ENCODE data around the gene IL12B. TPM values are rescaled to one million over a fixed set of nuclear protein-coding genes. Genes with fewer than 3 reads are reported as not detected.

Gene IL12B
- total RNA-seq, 1 donor from 2014 or later = not detected

DNA sequence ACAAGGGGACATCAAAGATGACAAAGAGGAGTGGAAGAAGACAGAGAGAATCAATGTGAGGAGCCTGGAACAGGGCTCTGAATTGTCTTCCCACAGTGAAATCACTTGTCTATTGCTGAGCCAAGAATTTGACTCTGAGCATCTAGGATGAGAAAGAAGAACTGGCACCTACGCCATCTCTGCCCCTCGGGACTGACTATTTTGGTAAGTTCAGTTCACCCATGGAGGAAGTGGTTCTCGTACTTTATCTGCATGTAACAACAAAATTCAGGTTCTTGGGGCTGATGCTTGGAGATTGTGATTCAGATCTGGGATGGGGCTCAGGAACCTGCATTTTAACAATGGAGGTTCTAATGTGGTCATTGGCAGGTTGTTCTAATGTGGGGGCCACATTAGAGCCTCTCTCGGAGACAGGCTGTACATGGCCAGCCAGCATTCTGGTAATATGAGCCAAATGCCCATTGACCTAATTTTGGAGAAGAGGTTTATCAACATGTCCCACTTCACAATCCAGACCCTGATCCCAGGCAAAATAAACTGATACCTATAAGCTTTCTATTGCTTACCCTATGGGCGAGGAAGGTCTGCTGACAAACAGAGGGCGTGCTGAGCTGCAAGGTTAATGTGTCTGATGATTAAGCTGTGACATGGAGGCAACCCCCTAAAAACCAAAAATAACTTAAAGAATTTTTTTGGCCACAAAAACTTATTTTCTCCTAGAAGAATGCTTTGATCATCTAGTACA is 2.7 kb upstream of the IL12B start:
- H3K9me3 Mint-ChIP-seq (ENCODE audit: unreplicated experiment) = peaks cover 2% of the 10 kb centered on the region
- DNase-seq (ENCODE audit: extremely low spot score, unreplicated experiment) = no peak
- TF ChIP-seq, protein P1, sequence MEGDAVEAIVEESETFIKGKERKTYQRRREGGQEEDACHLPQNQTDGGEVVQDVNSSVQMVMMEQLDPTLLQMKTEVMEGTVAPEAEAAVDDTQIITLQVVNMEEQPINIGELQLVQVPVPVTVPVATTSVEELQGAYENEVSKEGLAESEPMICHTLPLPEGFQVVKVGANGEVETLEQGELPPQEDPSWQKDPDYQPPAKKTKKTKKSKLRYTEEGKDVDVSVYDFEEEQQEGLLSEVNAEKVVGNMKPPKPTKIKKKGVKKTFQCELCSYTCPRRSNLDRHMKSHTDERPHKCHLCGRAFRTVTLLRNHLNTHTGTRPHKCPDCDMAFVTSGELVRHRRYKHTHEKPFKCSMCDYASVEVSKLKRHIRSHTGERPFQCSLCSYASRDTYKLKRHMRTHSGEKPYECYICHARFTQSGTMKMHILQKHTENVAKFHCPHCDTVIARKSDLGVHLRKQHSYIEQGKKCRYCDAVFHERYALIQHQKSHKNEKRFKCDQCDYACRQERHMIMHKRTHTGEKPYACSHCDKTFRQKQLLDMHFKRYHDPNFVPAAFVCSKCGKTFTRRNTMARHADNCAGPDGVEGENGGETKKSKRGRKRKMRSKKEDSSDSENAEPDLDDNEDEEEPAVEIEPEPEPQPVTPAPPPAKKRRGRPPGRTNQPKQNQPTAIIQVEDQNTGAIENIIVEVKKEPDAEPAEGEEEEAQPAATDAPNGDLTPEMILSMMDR (IDR thresholded peaks at IDR 0.05) = no peak
- no peaks in the 10 kb centered on the region for H3K36me3 Mint-ChIP-seq (ENCODE audit: unreplicated experiment)
- H3K4me3 Mint-ChIP-seq (ENCODE audit: unreplicated experiment) = no peak overlapping the region
- H3K27ac Mint-ChIP-seq (ENCODE audit: unreplicated experiment) = no peak overlapping the region
- peaks cover 8% of the 10 kb centered on the region for H3K27me3 Mint-ChIP-seq (ENCODE audit: unreplicated experiment)
- H3K4me1 Mint-ChIP-seq (ENCODE audit: unreplicated experiment) = peaks cover 25% of the 10 kb centered on the region

- peaks cover 23% of the 10 kb centered on the region for H3K27me3 Mint-ChIP-seq (ENCODE audit: unreplicated experiment)
- no peaks in the 10 kb centered on the region for H3K36me3 Mint-ChIP-seq (ENCODE audit: unreplicated experiment)
- peak; percentile 90 for DNase-seq (ENCODE audit: extremely low spot score, unreplicated experiment)
- TF ChIP-seq, protein P1 (IDR thresholded peaks at IDR 0.05) = peak; percentile 86
- peak overlapping the region; percentile 74 for H3K4me3 Mint-ChIP-seq (ENCODE audit: unreplicated experiment)
- H3K9me3 Mint-ChIP-seq (ENCODE audit: unreplicated experiment) = no peaks in the 10 kb centered on the region
- H3K4me1 Mint-ChIP-seq (ENCODE audit: unreplicated experiment) = peaks cover 18% of the 10 kb centered on the region
- peak overlapping the region; percentile 41 for H3K27ac Mint-ChIP-seq (ENCODE audit: unreplicated experiment)
Observed at GRCh38 chr5:159331093-159331973, 1.0 kb upstream of the IL12B start.

GRCh38 chr5:159324986-159325385 is 5.3 kb downstream of the IL12B start:
- TF ChIP-seq, protein P1 (IDR thresholded peaks at IDR 0.05) = no peak
- Mint-ChIP-seq H3K4me1 (ENCODE audit: unreplicated experiment) (peaks cover 1% of the 10 kb centered on the region), H3K4me3 (ENCODE audit: unreplicated experiment) (no peak overlapping the region), H3K27ac (ENCODE audit: unreplicated experiment) (no peak overlapping the region), H3K36me3 (ENCODE audit: unreplicated experiment) (no peaks in the 10 kb centered on the region), H3K9me3 (ENCODE audit: unreplicated experiment) (no peaks in the 10 kb centered on the region), H3K27me3 (ENCODE audit: unreplicated experiment) (peaks cover 45% of the 10 kb centered on the region)
- no peak for DNase-seq (ENCODE audit: extremely low spot score, unreplicated experiment)

DNA sequence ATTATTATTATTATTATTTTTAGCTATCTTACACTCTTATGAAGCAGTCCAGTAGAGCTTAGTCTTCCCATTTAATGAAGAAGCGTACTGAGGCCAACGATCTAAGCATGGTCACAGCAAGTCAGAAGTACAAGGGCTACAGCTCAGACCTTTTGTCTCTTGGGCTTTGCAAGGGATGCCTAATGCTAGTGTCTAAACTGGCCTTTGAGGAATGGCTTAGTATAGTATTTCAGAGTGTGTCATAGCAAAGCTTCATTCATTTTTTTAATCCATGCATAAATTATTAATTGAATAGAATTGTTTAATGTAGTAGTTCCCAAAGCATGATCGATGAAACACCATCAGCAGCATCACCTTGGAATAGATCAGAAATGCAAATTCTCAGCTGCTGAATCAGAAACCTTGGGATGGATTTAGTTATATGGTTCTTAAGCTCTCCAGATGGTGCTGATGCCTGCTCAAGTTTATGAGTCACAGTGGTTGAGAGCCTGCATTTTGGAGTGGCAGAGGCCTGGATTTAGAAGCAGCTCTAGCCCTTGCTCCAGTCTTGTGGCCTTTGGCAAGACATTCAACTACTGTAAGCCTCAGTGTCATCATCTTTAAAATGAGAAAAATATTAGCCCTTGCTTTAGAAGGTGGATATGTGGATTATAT is 6.1 kb downstream of the IL12B start:
- TF ChIP-seq, protein P1 (IDR thresholded peaks at IDR 0.05) = no peak
- Mint-ChIP-seq H3K36me3 (ENCODE audit: unreplicated experiment) (no peaks in the 10 kb centered on the region), H3K4me3 (ENCODE audit: unreplicated experiment) (no peak overlapping the region), H3K27ac (ENCODE audit: unreplicated experiment) (no peak overlapping the region), H3K27me3 (ENCODE audit: unreplicated experiment) (peaks cover 46% of the 10 kb centered on the region), H3K9me3 (ENCODE audit: unreplicated experiment) (no peaks in the 10 kb centered on the region), H3K4me1 (ENCODE audit: unreplicated experiment) (no peaks in the 10 kb centered on the region)
- no peak for DNase-seq (ENCODE audit: extremely low spot score, unreplicated experiment)
